K562 (cell line): Measurements from ENCODE around the gene TMEM270.

Experiments used
- CREB1 ChIP-seq, 2 experiments: sonication (generic) in 1 of 2; formaldehyde crosslinking in 1 of 2; IDR thresholded peaks; 2 replicates each; pipeline versions ENCODE4 v1.6.1 to v1.8.0; 2012 to 2022; ENCODE audit warnings: inconsistent platforms in 1 of 2, mild to moderate bottlenecking in 1 of 2, missing genetic modification reagents in 1 of 2, moderate library complexity in 1 of 2
- MYBL2 ChIP-seq, 2 experiments: fragments of 450-650 bp in 1 of 2; sonication (generic) in 1 of 2; formaldehyde crosslinking in 1 of 2; IDR thresholded peaks; 2 replicates each; pipeline versions ENCODE4 v1.6.1 to v1.8.1; 2017 to 2022; ENCODE audit warnings: borderline replicate concordance in 1 of 2, inconsistent platforms in 1 of 2, low read depth in 1 of 2, mild to moderate bottlenecking in 1 of 2, missing genetic modification reagents in 1 of 2, moderate library complexity in 1 of 2
- MYC ChIP-seq, 2 experiments: fragments of 250-450 bp in 1 of 2; sonication (Bioruptor Pico) in 1 of 2; IDR thresholded peaks; 2 replicates each; pipeline versions ENCODE4 v1.5.1 to v1.6.1; 2012 to 2021; ENCODE audit warnings: low read depth in 2 of 2, borderline replicate concordance in 1 of 2, improper control_type of control experiment in 1 of 2, low read length in 1 of 2, mild to moderate bottlenecking in 1 of 2, moderate library complexity in 1 of 2
- SMARCA5 ChIP-seq: fragments of 450-650 bp; IDR thresholded peaks from 2 replicates; pipeline ENCODE4 v1.6.1; 2016
- ZNF707 ChIP-seq: fragments of 250-450 bp; sonication (Bioruptor Pico); conservative IDR thresholded peaks from 2 replicates; pipeline ENCODE4 v1.8.0; 2022; ENCODE audit warnings: inconsistent platforms, mild to moderate bottlenecking, moderate library complexity
- TF ChIP-seq, protein P1 (sequence below): sonication (generic); formaldehyde crosslinking; IDR thresholded peaks from 2 replicates; pipeline ENCODE4 v1.8.0; 2023; ENCODE audit warnings: mild to moderate bottlenecking, missing genetic modification reagents
- TF ChIP-seq, protein P2 (sequence below), 3 experiments: IDR thresholded peaks in 2 of 3; conservative IDR thresholded peaks in 1 of 3; 2 replicates each; pipeline ENCODE4 v1.5.1; 2011 to 2012; ENCODE audit warnings: low read length in 3 of 3, mild to moderate bottlenecking in 3 of 3, control low read depth in 2 of 3, improper control_type of control experiment in 1 of 3, inconsistent platforms in 1 of 3, low read depth in 1 of 3, mixed read lengths in 1 of 3, moderate library complexity in 1 of 3; ENCODE audit not compliant: insufficient read depth in 2 of 3

DNA sequence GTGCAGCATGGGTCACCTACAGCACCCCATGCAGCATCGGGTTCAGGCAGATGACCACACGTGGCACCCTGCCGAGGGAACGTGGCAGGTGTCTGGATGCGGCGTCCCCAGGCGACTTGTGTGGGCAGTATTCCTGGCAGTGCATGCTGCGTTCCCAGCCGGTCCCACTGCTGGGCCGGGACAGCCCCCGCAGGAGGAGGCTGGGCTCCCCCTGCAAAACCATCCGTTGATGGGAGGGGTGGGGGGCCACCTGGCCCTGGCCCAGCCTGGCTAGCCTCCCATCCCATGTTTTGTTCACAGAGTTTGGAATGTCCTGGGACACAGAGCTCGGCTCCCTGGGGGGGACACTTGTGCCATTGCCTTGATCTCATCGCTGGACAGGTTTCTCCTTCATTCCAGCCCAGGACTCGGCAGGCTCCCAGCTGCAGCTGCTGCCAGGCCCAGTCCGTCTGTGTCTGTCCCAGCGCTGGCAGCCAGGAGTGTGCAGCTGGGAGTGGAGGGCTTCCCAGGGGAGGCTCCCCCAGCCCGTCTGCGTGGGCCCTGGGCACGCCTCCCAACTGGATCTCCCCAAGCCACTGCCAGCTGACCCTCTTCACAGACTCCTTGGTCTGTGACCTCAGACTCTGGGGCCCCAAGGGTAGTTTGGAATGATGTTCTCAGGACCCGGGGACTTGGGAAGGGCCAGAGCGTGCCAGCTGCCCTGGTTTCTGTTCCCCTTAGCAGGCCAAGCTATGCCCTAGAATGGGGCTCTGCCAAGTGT lies 32.6 kb downstream of the TMEM270 start:
- TF ChIP-seq MYC (IDR thresholded peaks at IDR 0.05; ENCODE audit: low read depth, low read length) (no peak), MYC (CRISPR knock-in tag; IDR thresholded peaks at IDR 0.05; ENCODE audit: borderline replicate concordance, low read depth) (no peak), CREB1 (IDR thresholded peaks at IDR 0.05) (no peak), CREB1 (CRISPR knock-in tag; IDR thresholded peaks at IDR 0.05) (no peak), MYBL2 (IDR thresholded peaks at IDR 0.05; ENCODE audit: low read depth) (no peak), MYBL2 (CRISPR knock-in tag; IDR thresholded peaks at IDR 0.05; ENCODE audit: borderline replicate concordance) (no peak), ZNF707 (CRISPR knock-in tag) (no peak), SMARCA5 (no peak)
- TF ChIP-seq, protein P1, sequence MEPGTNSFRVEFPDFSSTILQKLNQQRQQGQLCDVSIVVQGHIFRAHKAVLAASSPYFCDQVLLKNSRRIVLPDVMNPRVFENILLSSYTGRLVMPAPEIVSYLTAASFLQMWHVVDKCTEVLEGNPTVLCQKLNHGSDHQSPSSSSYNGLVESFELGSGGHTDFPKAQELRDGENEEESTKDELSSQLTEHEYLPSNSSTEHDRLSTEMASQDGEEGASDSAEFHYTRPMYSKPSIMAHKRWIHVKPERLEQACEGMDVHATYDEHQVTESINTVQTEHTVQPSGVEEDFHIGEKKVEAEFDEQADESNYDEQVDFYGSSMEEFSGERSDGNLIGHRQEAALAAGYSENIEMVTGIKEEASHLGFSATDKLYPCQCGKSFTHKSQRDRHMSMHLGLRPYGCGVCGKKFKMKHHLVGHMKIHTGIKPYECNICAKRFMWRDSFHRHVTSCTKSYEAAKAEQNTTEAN (CRISPR knock-in tag), result no peak
- TF ChIP-seq, protein P2, sequence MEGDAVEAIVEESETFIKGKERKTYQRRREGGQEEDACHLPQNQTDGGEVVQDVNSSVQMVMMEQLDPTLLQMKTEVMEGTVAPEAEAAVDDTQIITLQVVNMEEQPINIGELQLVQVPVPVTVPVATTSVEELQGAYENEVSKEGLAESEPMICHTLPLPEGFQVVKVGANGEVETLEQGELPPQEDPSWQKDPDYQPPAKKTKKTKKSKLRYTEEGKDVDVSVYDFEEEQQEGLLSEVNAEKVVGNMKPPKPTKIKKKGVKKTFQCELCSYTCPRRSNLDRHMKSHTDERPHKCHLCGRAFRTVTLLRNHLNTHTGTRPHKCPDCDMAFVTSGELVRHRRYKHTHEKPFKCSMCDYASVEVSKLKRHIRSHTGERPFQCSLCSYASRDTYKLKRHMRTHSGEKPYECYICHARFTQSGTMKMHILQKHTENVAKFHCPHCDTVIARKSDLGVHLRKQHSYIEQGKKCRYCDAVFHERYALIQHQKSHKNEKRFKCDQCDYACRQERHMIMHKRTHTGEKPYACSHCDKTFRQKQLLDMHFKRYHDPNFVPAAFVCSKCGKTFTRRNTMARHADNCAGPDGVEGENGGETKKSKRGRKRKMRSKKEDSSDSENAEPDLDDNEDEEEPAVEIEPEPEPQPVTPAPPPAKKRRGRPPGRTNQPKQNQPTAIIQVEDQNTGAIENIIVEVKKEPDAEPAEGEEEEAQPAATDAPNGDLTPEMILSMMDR (IDR thresholded peaks at IDR 0.05 in 2 of 3, conservative IDR thresholded peaks at IDR 0.05 in 1 of 3; ENCODE audit: insufficient read depth in 2 of 3, low read depth in 1 of 3, low read length in 3 of 3), result no peak
